Measurements from ENCODE around the gene MGAT4B. TPM values are rescaled to one million over a fixed set of nuclear protein-coding genes. Genes with fewer than 3 reads are reported as not detected.
A peak's percentile ranks its signal among the peaks of the same experiment; 100 is the strongest.

The MGAT4B gene
- total and polyA plus RNA-seq, 2 of the 13 experiments (the other 11 are each of a cell fraction or from before 2014, with no cell fraction given), result 93.5 to 130 TPM

DNA sequence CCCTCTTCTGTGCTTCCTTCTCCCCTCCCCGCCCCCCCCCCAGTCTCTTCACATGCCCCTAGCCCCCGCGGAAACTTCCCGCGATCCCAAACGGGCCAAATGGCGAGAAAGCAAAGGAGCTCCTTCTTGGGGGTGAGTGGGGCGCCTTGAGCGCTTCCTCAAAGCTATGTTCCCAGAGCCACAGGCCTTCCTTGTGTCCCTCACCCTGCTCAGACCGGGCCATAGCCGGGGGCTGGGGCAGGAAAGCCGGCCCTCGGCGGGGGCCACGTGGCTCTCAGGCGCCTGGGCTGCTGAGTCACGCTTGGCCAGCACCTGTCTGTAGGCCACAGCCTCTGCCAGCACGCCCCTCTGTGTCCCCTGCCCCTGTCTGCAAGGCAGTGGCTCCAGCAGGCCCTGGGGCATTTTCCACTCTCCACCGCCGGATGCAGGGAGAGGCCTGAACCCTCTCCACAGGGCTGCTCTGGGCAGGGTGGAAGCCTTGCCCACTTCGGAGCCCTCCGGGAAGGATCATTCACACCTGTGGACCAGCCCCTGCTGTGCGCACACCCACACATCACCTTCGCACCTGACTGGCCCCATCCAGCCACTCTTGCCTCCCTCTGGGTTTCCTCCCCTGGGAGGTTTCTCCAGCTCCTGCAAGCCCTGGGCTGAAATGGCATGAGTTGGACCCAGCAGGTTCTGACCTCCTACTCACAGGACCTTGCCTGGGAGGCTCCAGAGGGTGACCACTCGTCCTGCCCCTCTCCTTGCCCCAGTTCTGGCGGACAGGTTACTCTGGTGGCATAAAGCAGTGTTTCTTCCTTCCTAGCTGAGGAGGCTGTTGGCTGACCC lies 12.8 kb upstream of the MGAT4B start (continued):
- TF ChIP-seq ZNF335 (CRISPR knock-in tag; IDR thresholded peaks at IDR 0.05), result peak; percentile 80
- 0 out of 2 replicates have a peak, but pooled peaks have one; percentile 22 for TF ChIP-seq ARNT2 (CRISPR knock-in tag; IDR thresholded peaks at IDR 0.05; ENCODE audit: low read depth)
- TF ChIP-seq, protein P1, sequence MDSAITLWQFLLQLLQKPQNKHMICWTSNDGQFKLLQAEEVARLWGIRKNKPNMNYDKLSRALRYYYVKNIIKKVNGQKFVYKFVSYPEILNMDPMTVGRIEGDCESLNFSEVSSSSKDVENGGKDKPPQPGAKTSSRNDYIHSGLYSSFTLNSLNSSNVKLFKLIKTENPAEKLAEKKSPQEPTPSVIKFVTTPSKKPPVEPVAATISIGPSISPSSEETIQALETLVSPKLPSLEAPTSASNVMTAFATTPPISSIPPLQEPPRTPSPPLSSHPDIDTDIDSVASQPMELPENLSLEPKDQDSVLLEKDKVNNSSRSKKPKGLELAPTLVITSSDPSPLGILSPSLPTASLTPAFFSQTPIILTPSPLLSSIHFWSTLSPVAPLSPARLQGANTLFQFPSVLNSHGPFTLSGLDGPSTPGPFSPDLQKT (CRISPR knock-in tag; IDR thresholded peaks at IDR 0.05; ENCODE audit: borderline replicate concordance), result no peak
- TF ChIP-seq NFE2 (CRISPR knock-in tag; IDR thresholded peaks at IDR 0.05), result peak; percentile 91
- no peak for TF ChIP-seq PRPF4 (IDR thresholded peaks at IDR 0.05; ENCODE audit: low read depth, low read length, poor library complexity, severe bottlenecking)
- TF ChIP-seq NCOR1 (IDR thresholded peaks at IDR 0.05; ENCODE audit: borderline replicate concordance, low read length), result no peak
- no peak; the same call in 1 of the 2 replicates for TF ChIP-seq ZNF230 (CRISPR knock-in tag; IDR thresholded peaks at IDR 0.05)
- TF ChIP-seq ZNF547 (CRISPR knock-in tag; IDR thresholded peaks at IDR 0.05), result 0 out of 2 replicates have a peak, but pooled peaks have one; percentile 15
- TF ChIP-seq ZFP1 (CRISPR knock-in tag; IDR thresholded peaks at IDR 0.05), result no peak
- TF ChIP-seq, protein P2, sequence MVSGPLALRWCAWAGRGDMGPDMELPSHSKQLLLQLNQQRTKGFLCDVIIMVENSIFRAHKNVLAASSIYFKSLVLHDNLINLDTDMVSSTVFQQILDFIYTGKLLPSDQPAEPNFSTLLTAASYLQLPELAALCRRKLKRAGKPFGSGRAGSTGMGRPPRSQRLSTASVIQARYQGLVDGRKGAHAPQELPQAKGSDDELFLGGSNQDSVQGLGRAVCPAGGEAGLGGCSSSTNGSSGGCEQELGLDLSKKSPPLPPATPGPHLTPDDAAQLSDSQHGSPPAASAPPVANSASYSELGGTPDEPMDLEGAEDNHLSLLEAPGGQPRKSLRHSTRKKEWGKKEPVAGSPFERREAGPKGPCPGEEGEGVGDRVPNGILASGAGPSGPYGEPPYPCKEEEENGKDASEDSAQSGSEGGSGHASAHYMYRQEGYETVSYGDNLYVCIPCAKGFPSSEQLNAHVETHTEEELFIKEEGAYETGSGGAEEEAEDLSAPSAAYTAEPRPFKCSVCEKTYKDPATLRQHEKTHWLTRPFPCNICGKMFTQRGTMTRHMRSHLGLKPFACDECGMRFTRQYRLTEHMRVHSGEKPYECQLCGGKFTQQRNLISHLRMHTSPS (CRISPR knock-in tag; IDR thresholded peaks at IDR 0.05; ENCODE audit: low read depth), result peak; percentile 52; the same call in 1 of the 2 replicates
- 0 out of 2 replicates have a peak, but pooled peaks have one; percentile 46 for TF ChIP-seq EED (CRISPR knock-in tag; IDR thresholded peaks at IDR 0.05)
- TF ChIP-seq, protein P3, sequence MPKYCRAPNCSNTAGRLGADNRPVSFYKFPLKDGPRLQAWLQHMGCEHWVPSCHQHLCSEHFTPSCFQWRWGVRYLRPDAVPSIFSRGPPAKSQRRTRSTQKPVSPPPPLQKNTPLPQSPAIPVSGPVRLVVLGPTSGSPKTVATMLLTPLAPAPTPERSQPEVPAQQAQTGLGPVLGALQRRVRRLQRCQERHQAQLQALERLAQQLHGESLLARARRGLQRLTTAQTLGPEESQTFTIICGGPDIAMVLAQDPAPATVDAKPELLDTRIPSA (CRISPR knock-in tag; IDR thresholded peaks at IDR 0.05; ENCODE audit: borderline replicate concordance), result 0 out of 2 replicates have a peak, but pooled peaks have one; percentile 15
- TF ChIP-seq ZNF558 (CRISPR knock-in tag; IDR thresholded peaks at IDR 0.05; ENCODE audit: borderline replicate concordance), result no peak; the same call in 1 of the 2 replicates
- TF ChIP-seq RBAK (CRISPR knock-in tag; IDR thresholded peaks at IDR 0.05), result 0 out of 2 replicates have a peak, but pooled peaks have one; percentile 61
- TF ChIP-seq, protein P4, sequence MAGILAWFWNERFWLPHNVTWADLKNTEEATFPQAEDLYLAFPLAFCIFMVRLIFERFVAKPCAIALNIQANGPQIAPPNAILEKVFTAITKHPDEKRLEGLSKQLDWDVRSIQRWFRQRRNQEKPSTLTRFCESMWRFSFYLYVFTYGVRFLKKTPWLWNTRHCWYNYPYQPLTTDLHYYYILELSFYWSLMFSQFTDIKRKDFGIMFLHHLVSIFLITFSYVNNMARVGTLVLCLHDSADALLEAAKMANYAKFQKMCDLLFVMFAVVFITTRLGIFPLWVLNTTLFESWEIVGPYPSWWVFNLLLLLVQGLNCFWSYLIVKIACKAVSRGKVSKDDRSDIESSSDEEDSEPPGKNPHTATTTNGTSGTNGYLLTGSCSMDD (CRISPR knock-in tag; IDR thresholded peaks at IDR 0.05), result peak; percentile 86; the same call in 1 of the 2 replicates
- no peak for TF ChIP-seq PTBP1 (IDR thresholded peaks at IDR 0.05; ENCODE audit: low read depth, low read length, poor library complexity, severe bottlenecking)
- peak; percentile 96 for TF ChIP-seq MXD4 (CRISPR knock-in tag; IDR thresholded peaks at IDR 0.05)
- no peak; the same call in 1 of the 2 replicates for TF ChIP-seq MLLT10 (CRISPR knock-in tag; IDR thresholded peaks at IDR 0.05)
- TF ChIP-seq NFKB2 (CRISPR knock-in tag; IDR thresholded peaks at IDR 0.05; ENCODE audit: borderline replicate concordance), result peak; percentile 57
- TF ChIP-seq SATB2 (CRISPR knock-in tag; IDR thresholded peaks at IDR 0.05), result no peak; the same call in 1 of the 2 replicates
- TF ChIP-seq, protein P5, sequence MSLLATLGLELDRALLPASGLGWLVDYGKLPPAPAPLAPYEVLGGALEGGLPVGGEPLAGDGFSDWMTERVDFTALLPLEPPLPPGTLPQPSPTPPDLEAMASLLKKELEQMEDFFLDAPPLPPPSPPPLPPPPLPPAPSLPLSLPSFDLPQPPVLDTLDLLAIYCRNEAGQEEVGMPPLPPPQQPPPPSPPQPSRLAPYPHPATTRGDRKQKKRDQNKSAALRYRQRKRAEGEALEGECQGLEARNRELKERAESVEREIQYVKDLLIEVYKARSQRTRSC (CRISPR knock-in tag; IDR thresholded peaks at IDR 0.05; ENCODE audit: low read depth), result no peak
- peak; percentile 42; the same call in 1 of the 2 replicates for TF ChIP-seq ZBTB20 (CRISPR knock-in tag; IDR thresholded peaks at IDR 0.05; ENCODE audit: borderline replicate concordance, low read depth)
- TF ChIP-seq, protein P6, sequence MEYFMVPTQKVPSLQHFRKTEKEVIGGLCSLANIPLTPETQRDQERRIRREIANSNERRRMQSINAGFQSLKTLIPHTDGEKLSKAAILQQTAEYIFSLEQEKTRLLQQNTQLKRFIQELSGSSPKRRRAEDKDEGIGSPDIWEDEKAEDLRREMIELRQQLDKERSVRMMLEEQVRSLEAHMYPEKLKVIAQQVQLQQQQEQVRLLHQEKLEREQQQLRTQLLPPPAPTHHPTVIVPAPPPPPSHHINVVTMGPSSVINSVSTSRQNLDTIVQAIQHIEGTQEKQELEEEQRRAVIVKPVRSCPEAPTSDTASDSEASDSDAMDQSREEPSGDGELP (IDR thresholded peaks at IDR 0.05; ENCODE audit: borderline replicate concordance, low read depth), result peak; percentile 59; the same call in 1 of the 2 replicates

Data from HepG2 (cell line).